HG03039 (cell line): ENCODE data around the gene ARHGAP42.
A peak's percentile ranks its signal among the peaks of the same experiment; 100 is the strongest.
"Not testable (repeated sequence)": the region's sequence is repeated elsewhere in the genome, so short reads cannot be mapped to it uniquely, and the experiment has no call there.

Experiments
- ATAC-seq: cut with Tn5 transposase; IDR thresholded peaks from one replicate; pipeline ENCODE4 v1.9.1; 2021; ENCODE audit warnings: mild to moderate bottlenecking, moderate library complexity; ENCODE audit not compliant: unreplicated experiment

ARHGAP42 gene

GRCh38 chr11:100716838-100717237 is 29.8 kb downstream of the ARHGAP42 start:
- ATAC-seq = no peak

DNA sequence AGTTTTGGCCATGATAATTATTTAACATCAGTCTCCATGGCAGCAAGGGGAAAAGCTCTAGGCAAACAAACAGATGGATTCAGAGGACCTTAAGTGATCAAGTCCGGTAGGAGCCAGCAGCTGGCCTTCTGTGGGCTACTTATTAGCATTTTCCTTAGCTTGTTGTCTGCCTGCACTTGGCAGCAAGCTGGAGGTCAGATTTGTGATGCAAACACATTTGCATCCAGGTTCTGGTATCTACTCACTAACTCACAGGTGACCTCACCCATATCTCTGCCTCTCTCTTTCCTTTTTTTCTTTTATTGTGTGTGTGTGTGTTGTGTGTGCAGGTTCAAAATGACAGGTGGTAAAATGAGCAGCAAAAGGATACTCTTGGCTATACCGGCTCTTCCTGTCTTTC is 32.3 kb downstream of the ARHGAP42 start:
- ATAC-seq = no peak

GRCh38 chr11:100719809-100720221 is 32.7 kb downstream of the ARHGAP42 start:
- ATAC-seq = no peak

- no peak for ATAC-seq
Observed at GRCh38 chr11:100726680-100727079, 39.6 kb downstream of the ARHGAP42 start.

DNA sequence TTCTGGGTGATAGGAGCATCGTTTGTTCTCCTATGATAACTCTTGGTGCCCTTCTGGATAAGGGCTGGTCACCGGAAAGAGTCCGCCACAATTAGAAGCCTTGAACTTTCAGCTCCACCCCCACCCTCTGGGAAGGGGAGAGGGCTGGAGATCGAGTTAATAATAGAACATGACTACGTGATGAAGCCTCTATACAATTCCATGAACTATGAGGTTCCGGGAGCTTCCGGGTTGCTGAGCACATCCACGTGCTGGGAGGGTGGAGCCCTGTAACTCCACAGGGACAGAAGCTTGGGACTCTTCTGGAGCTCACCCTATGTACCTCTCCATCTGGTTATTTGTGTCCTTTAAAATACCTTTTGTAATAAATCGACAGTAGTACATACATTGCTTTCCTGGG is 40.3 kb downstream of the ARHGAP42 start:
- no peak for ATAC-seq

GRCh38 chr11:100730266-100730665 is 43.2 kb downstream of the ARHGAP42 start:
- no peak for ATAC-seq

DNA sequence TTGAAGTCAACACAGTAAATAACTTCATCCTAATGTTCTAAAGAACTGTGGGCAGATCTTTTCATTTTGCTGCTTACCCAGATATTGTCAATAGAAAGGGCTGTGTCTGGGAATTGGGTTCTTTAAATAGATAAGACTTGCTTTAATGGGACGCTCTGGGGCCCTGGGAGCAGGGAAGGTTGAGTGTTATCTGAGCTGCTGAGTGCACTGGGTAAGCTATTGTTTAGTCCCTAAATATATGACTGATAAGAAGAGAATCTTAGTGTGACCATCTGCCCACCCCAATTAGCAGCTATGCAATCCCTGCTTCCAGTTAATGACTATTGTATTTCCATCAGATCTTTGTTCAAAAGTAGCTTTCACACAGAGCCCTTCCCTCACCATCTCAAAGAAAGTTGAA is 44.4 kb downstream of the ARHGAP42 start:
- no peak for ATAC-seq

GRCh38 chr11:100732949-100733348 is 45.9 kb downstream of the ARHGAP42 start:
- no peak for ATAC-seq

DNA sequence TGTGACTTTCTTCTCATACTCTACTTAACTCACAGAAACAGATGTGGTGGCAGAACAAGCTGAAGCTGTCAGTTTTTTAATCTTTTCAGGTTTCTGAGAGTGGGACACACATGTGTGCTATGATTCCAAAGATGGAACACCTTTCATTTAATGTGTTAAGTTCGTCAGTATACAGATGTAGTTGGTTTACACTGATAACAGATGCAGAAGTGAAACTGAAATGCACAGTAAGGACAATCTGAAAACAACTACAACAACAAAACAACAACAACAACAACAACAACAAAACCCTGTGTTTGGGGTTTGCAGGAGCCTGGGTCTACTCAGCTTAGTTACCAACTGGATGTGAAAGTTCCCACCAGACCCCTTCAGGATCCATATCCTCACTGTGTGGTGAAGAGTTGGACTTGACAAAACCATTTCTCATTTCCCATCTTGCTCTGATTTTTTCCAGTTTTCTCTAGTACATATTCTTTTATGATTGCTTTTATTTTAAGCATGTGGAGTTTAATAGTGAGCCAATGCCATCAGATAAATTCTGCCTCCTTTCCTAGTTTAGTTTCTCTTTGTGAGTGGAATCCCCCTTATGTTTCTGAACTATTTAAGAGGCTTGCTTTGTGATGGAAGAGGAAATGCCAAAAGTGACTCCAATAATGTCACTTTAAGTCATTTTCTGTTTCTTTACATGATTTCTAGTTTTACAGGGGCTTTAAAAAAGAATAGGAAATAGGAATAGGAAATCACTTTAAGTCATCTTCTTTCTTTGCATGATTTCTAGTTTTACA is 47.8 kb downstream of the ARHGAP42 start:
- ATAC-seq = no peak

GRCh38 chr11:100735949-100736675 is 49.0 kb downstream of the ARHGAP42 start:
- no peak for ATAC-seq

- ATAC-seq = no peak
Observed at GRCh38 chr11:100738701-100739270, 51.7 kb downstream of the ARHGAP42 start.

DNA sequence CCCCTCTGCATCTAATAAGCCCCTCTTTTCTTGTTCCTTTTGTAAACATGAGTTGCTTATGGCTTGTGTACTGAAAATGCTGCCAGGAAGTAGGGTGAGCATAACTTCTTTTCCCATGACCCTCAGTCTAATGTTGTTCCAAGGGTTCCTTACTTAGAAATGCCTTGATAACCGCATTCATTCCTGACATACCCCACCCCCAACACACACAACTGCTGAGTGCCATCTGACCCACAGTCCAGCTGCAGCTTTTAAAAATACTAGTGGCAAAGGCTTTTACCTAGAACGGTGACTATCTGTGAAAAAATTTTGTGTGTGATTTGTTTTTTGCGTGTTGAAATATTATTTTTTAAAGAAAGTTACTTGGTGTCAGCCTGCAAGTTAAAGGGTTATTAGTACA is 52.6 kb downstream of the ARHGAP42 start:
- no peak for ATAC-seq

DNA sequence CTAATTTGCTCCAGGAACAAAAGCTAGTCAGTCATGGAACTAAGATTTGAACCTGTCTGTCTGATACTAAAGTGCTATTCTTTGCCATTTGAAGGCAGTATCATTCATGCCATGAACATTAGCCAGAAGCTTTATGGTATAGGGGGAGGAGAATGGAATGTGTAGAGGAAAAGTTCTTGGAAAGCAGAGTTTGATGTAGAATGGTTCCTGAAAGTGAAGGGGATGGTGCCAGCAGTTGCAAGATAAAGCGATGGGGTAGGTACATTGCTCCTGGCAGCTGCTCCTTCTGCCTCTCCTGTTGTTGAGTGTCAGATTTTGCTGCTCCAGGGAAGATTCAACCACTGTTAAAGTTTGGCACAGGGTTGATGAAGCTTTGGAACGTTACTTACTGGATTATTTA is 53.4 kb downstream of the ARHGAP42 start:
- no peak for ATAC-seq

- ATAC-seq = peak; percentile 24
Observed at GRCh38 chr11:100741866-100742625, 55.0 kb downstream of the ARHGAP42 start.

GRCh38 chr11:100746448-100746847 is 59.4 kb downstream of the ARHGAP42 start:
- no peak for ATAC-seq

DNA sequence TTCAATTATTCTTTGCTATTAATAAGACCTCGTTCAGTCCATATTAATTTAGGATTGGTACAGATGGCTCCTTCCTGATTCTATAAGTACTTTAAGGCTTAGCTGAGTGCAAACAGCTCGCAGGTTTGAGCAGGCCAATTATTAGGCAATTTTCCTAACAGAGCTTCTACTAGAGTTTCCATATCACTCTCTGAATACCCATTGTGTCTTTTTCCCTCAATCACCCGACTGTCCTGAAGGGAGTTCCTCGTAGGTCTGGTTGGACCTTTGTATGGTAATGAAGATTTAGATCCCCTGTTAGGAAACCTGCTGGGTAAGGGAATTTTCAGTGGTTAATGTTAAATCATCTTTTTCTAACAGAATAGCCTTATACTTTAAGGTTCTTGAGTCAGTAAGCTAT is 61.1 kb downstream of the ARHGAP42 start:
- ATAC-seq = no peak

DNA sequence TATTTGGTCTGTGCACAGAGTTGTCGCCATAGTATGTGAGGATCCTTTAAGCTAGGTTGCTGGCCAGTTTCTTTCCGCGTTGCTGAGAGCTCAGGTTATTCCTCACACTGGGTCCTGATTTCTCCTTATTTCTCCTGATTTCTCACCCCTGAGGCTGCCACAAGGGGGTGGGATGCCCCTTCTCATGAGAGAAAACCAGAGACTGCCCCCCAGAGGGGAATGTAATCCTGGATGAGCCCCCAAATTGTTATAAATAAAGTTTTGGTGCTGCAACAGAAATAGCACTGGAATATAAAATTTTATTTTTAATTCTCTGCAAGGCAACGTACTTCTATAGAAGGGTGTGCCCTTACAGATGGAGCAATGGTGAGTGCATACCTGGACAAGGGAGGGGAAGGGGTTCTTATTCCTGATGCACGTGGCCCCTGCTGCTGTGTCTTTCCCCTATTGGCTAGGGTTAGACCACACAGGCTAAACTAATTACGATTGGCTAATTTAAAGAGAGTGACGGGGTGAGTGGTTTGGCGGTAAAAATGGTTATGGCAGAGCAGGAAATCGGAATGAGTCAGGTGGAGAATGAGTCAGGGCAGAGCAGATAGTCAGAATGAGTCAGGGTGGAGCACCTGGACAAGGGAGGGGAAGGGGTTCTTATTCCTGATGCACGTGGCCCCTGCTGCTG is 62.9 kb downstream of the ARHGAP42 start:
- not testable (repeated sequence) for ATAC-seq

DNA sequence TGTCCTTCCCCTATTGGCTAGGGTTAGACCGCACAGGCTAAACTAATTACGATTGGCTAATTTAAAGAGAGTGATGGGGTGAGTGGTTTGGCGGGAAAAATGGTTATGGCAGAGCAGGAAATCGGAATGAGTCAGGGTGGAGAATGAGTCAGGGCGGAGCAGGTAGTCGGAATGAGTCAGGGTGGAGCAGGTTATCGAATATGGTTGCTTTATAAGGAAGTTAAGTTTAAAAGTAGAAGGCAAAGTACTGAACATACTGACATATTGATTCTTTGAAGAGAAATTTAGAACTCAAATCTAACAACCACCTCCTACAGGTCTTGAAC is 63.4 kb downstream of the ARHGAP42 start:
- ATAC-seq = not testable (repeated sequence)

- no peak for ATAC-seq
Observed at GRCh38 chr11:100752371-100753171, 65.5 kb downstream of the ARHGAP42 start.

- ATAC-seq = no peak
Observed at GRCh38 chr11:100753172-100753543, 66.1 kb downstream of the ARHGAP42 start.
